HG03342 (cell line): ENCODE data around the gene PRTFDC1.
"Not testable (repeated sequence)": the region's sequence is repeated elsewhere in the genome, so short reads cannot be mapped to it uniquely, and the experiment has no call there.

Experiments used
- ATAC-seq: cut with Tn5 transposase; IDR thresholded peaks from one replicate; pipeline ENCODE4 v1.9.1; 2021; ENCODE audit warnings: mild to moderate bottlenecking, moderate library complexity; ENCODE audit not compliant: unreplicated experiment

PRTFDC1 gene, protein sequence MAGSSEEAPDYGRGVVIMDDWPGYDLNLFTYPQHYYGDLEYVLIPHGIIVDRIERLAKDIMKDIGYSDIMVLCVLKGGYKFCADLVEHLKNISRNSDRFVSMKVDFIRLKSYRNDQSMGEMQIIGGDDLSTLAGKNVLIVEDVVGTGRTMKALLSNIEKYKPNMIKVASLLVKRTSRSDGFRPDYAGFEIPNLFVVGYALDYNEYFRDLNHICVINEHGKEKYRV

DNA sequence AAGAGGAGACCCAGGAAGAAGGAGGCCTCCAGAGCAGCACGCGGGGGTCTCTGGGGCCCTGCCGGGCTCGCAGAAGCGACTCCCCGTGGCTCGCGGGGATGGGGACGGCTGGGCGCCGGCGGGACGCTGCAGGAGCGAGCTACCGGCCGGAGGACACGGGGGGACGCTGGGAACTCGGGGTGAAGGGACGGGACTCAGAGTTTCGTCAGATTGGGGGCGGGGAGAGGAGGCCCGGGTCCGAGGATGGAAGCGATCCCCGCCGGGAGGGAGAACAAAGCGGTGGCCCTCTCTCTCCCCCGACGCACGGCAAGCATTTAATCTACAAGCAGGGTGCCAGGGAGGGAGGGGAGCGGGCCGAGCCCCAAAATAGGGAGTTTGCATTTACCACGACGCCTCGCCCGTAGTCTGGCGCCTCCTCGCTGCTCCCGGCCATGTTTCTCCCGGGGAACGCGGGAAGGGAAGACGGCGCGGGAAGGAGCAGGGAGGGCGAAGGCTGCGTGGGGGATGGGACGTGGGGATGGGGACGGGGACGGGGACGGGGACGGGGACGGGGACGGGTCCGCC, at the start of gene PRTFDC1:
Gene PRTFDC1 (minus strand): TSS at position 464 of the 564 bp plus-strand sequence. CDS start 31 bp downstream, at position 433.
- ATAC-seq = peak; percentile 28

DNA sequence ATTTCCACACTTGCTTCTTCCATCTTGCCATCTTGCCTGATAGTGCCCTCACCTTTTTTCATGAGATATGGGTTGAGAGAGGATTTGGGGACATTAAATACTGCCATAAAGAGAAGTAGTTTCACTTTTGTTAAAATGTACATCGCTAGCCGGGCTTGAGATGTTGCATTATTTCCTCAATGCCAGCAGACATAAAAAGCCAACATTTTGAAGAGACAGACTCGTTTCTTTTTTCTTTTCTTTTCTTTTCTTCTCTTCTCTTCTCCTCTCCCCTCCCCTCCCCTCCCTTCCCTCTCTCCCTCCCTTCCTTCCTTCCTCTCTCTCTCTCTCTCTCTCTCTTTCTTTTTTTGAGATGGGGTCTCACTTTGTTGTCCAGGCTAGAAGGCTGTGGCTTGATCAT, 45.6 kb upstream of the PRTFDC1 start:
- no peak for ATAC-seq

GRCh38 chr10:24995072-24995471, 42.7 kb upstream of the PRTFDC1 start:
- no peak for ATAC-seq

- ATAC-seq = no peak
Observed at GRCh38 chr10:24993237-24993958, 41.0 kb upstream of the PRTFDC1 start.

- ATAC-seq = no peak
Observed at GRCh38 chr10:24992512-24993133, 40.2 kb upstream of the PRTFDC1 start.

DNA sequence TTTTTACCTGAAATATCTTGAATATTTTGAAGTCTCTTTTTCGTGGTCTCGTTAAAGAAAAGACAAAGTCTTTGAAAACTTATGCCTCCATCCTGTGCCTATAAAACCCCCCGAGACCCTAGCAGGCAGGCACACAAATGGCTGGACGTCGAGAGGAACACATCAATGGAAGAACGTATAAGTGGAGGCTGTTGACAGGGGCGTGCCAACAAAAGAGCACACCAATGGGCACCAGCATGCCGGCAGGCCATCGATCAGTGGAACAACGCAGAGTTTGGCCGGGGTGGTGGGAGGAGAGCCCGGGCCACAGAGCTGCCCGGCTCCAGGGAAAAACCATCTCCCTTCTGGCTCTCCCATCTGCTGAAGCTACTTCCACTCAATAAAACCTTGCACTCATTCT, 38.9 kb upstream of the PRTFDC1 start:
- ATAC-seq = no peak

GRCh38 chr10:24989867-24990266, 37.5 kb upstream of the PRTFDC1 start:
- no peak for ATAC-seq

- no peak for ATAC-seq
Observed at GRCh38 chr10:24988831-24989640, 36.6 kb upstream of the PRTFDC1 start.

- ATAC-seq = no peak
Observed at GRCh38 chr10:24984906-24985305, 32.5 kb upstream of the PRTFDC1 start.

- no peak for ATAC-seq
Observed at GRCh38 chr10:24983946-24984345, 31.5 kb upstream of the PRTFDC1 start.

DNA sequence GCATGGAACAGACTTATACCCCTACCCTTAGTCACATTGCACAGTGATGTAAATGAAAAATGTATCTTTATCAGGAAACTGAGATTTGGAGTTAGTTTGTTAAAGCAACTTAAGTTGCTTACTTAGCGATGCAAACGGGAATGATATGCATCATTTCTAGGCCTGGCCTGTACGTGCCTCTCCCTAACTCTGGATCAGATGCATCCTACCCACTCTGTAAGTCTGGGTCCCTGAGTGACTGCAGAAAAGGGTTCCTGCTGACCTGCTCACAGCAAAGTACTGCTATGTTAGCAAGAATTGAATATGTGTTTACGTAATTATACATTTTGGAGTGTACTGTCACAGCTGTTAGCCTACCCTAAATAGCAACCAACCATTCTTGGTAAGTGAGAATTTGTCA, 30.7 kb upstream of the PRTFDC1 start:
- no peak for ATAC-seq

DNA sequence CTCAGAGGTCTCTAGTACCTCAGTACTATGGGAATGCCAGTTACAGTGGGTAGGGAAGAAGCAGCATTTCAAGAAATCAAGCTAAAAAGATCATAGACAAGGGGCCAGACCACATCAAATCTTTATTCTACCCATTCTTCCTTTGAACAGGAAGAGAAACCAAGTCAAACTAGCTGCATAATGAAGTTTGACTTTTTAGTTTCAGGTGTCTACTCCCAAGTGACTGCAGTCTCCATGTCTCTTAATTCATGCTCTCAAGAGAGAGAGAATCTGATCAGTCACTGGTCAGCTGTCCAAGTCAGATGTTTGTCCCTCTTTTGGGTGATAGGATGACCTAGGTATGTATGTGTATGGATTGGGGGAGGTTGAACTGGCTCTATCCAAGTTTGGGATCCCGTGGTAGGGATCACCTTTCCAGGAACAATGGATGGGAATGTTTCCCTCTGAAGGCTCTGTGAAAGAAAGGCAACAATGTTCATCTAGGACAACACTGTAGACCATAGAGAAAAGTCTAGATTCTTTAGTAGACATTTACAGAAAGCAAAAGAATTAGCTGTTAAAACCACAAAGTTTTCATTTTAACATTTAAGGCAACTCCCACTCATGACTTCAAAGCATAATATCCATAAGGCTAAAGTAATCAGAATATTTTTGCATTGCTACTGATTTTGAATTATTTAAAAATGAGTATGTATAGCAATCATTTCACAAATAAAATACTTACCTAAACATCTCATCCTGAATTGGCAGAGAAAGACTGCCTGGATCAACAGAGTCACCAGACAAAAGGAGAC, 30.1 kb upstream of the PRTFDC1 start:
- peak; percentile 68 for ATAC-seq

DNA sequence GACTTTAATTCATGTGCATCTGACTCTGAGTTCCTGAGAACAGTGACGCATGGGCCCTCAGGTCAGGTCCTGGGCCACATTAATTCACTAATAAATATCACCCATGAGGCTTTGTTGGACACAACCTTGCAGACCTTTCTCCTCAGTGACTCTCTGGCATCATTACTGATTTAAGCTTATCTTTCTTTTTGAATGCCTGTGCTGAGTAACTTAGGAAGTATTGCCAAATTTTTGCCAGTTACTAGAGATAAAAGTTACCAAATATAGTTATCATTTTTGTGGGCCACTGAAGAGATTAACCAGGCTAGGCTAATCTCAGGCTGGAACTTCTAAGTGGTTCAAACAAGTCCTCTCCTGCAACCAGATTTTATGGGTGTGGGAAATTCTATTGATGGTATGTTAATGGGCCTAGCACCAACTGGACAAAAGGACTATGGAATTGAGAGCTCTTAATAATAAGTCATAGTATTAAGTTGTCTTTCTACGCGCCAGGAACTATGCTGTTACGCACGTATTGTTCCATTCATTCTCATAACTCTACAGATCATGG, 28.8 kb upstream of the PRTFDC1 start:
- no peak for ATAC-seq

DNA sequence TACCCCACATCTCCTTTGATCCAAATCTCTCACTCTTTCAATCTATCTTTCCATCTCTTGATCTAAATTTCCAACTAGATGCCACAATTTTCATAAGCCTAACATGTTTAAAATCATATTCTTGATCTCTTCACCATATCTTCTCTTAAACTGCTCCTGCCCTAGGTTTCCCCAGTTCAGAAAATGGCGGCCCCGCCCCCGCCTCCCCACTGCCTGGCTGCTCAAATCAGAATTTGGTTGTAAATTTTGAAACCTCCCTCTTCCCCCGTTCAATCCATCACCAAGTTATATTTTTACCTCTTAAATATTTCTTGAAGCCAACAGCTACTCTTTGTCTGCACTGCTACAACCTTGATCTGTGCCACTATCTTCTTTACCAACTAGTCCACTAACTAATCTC, 27.3 kb upstream of the PRTFDC1 start:
- ATAC-seq = no peak

DNA sequence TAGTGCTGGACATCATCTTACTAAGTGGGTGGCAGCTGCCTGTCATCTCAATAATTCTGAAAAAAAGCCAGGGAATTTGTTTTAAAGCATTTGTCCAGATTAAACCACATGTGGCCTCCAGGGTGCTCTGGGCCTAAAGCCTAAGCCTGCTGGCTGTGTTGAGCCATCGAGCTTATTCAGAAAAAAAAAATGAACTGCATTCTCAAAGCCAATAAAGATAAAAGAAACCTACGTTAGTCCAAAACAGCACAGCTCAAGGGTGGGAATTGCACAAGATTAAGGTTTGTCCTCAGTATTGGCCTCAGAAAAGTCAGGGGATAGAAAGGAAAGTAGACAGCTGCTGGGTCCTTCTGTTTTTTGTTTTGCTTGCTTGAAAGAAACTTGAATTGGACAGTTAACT, 22.6 kb upstream of the PRTFDC1 start:
- no peak for ATAC-seq

DNA sequence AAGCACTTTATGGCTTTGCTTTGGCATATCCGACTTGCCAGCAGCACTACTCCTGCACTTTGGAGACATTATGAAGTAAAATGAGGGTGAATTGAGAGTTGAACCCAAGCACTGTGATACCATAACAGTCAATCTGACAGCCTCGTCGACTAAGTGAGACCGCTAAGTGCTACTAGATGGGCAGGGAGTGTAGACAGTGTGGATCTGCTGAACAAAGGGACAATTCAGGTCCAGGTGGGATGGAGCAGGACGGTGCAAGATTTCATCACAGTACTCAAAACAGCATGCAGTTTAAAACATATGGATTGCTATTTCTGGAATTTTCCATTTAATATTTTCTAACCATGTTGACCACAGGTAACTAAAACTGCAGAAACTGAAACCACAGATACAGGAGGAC, 20.8 kb upstream of the PRTFDC1 start:
- ATAC-seq = no peak

DNA sequence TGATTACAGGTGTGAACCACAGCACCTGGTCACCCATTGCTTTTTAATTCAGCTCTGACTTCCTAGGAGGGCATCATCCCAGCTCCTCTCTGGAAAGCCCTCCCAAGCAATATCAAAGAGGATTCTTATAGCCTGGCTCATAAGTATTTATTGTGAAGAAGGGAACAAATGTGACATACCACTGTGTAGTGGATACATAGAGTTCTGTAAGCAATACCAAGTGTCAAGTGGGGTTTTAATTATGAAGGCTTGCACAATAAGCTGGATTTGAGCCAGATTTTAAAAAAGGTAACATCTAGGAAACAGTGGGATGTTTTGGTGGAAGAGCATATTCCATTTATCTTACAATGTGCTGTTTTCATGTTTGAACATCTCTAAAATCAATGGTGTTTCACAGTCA, 19.0 kb upstream of the PRTFDC1 start:
- ATAC-seq = no peak

GRCh38 chr10:24969841-24970281, 17.5 kb upstream of the PRTFDC1 start:
- no peak for ATAC-seq

DNA sequence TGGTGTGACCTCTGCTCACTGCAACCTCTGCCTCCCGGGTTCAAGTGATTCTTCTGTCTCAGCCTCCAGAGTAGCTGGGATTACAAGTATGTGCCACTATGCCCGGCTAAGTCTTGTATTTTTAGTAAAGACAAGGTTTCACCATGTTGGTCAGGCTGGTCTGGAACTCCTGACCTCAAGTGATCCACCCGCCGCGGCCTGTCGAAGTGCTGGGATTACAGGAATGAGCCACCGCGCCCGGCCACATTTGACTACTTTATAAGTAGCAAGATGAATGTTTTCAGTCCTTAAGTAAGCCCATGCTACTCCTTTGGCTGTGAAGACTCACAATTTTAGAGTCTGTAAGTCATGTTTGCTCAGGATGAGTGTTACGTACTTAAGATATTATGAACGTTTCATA, 16.5 kb upstream of the PRTFDC1 start:
- ATAC-seq = not testable (repeated sequence)

DNA sequence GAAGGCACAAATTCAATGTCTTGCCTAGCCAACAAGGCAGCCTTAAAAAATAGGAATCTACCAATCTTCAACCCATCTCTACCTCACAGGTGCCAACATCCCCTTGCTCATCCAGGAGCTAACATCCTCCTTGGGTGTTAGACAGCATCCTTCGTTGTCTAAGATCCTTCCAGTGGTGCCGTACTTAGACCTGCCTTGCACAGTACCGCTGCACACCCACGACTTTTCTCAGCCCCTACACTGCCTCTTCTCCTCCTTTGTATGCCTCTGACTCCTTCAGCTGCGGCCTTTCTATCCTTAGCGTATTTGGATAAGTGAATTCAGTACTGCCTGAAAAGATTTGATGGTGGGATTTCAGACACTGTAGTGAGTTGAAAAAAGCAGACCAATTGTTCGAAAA, 15.9 kb upstream of the PRTFDC1 start:
- no peak for ATAC-seq
